GM18508 (cell line): ENCODE results near the gene ALOX12B.
"Not testable (repeated sequence)": the region's sequence is repeated elsewhere in the genome, so short reads cannot be mapped to it uniquely, and the experiment has no call there.

Experiments
- ATAC-seq: cut with Tn5 transposase; IDR thresholded peaks from one replicate; pipeline ENCODE4 v1.9.1; 2021; ENCODE audit warnings: moderate number of reproducible peaks; ENCODE audit not compliant: insufficient read depth, unreplicated experiment

Gene ALOX12B

GRCh38 chr17:8119581-8120519 lies 32.3 kb upstream of the ALOX12B start:
- ATAC-seq = no peak

GRCh38 chr17:8118769-8119580 lies 31.5 kb upstream of the ALOX12B start:
- ATAC-seq = no peak

GRCh38 chr17:8117980-8118768 lies 30.7 kb upstream of the ALOX12B start, which contains the start of gene ALOXE3:
TSS of gene ALOXE3 (minus strand) at chr17:8118514. CDS start at chr17:8117990, 524 bp downstream.
- ATAC-seq = no peak

GRCh38 chr17:8117367-8117979 lies 30.0 kb upstream of the ALOX12B start:
- ATAC-seq = no peak

GRCh38 chr17:8116776-8117175 lies 29.3 kb upstream of the ALOX12B start:
- ATAC-seq = no peak

GRCh38 chr17:8110907-8111306 lies 23.4 kb upstream of the ALOX12B start:
- ATAC-seq = no peak

GRCh38 chr17:8110456-8110804 lies 22.9 kb upstream of the ALOX12B start:
- no peak for ATAC-seq

- no peak for ATAC-seq
These were observed 22.3 kb upstream of the ALOX12B start for GRCh38 chr17:8109661-8110455.

- ATAC-seq = no peak
These were observed 21.6 kb upstream of the ALOX12B start for GRCh38 chr17:8108972-8109660.

- ATAC-seq = not testable (repeated sequence)
These were observed 19.5 kb upstream of the ALOX12B start for GRCh38 chr17:8106980-8107379.

- no peak for ATAC-seq
These were observed 18.5 kb upstream of the ALOX12B start for GRCh38 chr17:8105957-8106398.

GRCh38 chr17:8104911-8105310 lies 17.4 kb upstream of the ALOX12B start:
- no peak for ATAC-seq

- no peak for ATAC-seq
These were observed 16.0 kb upstream of the ALOX12B start for GRCh38 chr17:8103549-8103948.

- ATAC-seq = no peak
These were observed 14.2 kb upstream of the ALOX12B start for GRCh38 chr17:8101721-8102120.

- ATAC-seq = no peak
These were observed 13.2 kb upstream of the ALOX12B start for GRCh38 chr17:8100763-8101162.

- no peak for ATAC-seq
These were observed 12.6 kb upstream of the ALOX12B start for GRCh38 chr17:8100111-8100510.

GRCh38 chr17:8096541-8096940 lies 9.0 kb upstream of the ALOX12B start:
- ATAC-seq = no peak

GRCh38 chr17:8095361-8095760 lies 7.8 kb upstream of the ALOX12B start:
- ATAC-seq = no peak
